ENCODE data around the gene MYH3.

The MYH3 gene

GRCh38 chr17:10648956-10649355 is 8.2 kb downstream of the MYH3 start:
- DNase-seq = no peak

- DNase-seq = no peak
Measured at GRCh38 chr17:10648381-10648780, 8.7 kb downstream of the MYH3 start.

GRCh38 chr17:10646392-10646990 is 10.6 kb downstream of the MYH3 start:
- DNase-seq = peak; percentile 44

- no peak for DNase-seq
Measured at GRCh38 chr17:10640475-10640874, 16.6 kb downstream of the MYH3 start.

GRCh38 chr17:10638151-10638550 is 19.0 kb downstream of the MYH3 start:
- DNase-seq = no peak

GRCh38 chr17:10635290-10635689 is 21.8 kb downstream of the MYH3 start:
- no peak for DNase-seq

- DNase-seq = no peak
Measured at GRCh38 chr17:10633738-10634379, 23.2 kb downstream of the MYH3 start.

GRCh38 chr17:10631701-10632100 is 25.4 kb downstream of the MYH3 start:
- DNase-seq = no peak

GRCh38 chr17:10631048-10631700 is 25.9 kb downstream of the MYH3 start:
- no peak for DNase-seq

- DNase-seq = no peak
Measured at GRCh38 chr17:10629706-10630105, 27.4 kb downstream of the MYH3 start.

- no peak for DNase-seq
Measured at GRCh38 chr17:10628756-10629155, 28.4 kb downstream of the MYH3 start.

GRCh38 chr17:10626390-10626789 is 30.7 kb downstream of the MYH3 start:
- DNase-seq = no peak

- no peak for DNase-seq
Measured at GRCh38 chr17:10624969-10625368, 32.1 kb downstream of the MYH3 start.

- no peak for DNase-seq
Measured at GRCh38 chr17:10623737-10624338, 33.3 kb downstream of the MYH3 start.

GRCh38 chr17:10622617-10623485 is 34.3 kb downstream of the MYH3 start:
- DNase-seq = no peak

- no peak for DNase-seq
Measured at GRCh38 chr17:10621397-10621796, 35.7 kb downstream of the MYH3 start.

GRCh38 chr17:10620823-10621222 is 36.3 kb downstream of the MYH3 start:
- no peak for DNase-seq

- peak; percentile 60 for DNase-seq
Measured at GRCh38 chr17:10618202-10618635, 38.9 kb downstream of the MYH3 start.

- no peak for DNase-seq
Measured at GRCh38 chr17:10617120-10617505, 40.0 kb downstream of the MYH3 start.

GRCh38 chr17:10616502-10617119 is 40.5 kb downstream of the MYH3 start:
- peak; percentile 53 for DNase-seq

GRCh38 chr17:10614536-10615155 is 42.5 kb downstream of the MYH3 start:
- DNase-seq = peak; percentile 7

Measured in NCI-H1694 treated with DMSO at 0.1 percent for 48 hours (cell line).